OCI-LY3 (cell line): ENCODE data around the gene TMEM9B.

Source experiments
- H2AFZ ChIP-seq: fragments of 200-600, 300-600 bp; shearing (Covaris generic); 2 replicates; pipeline ENCODE4 v1.6.0; 2014; ENCODE audit warnings: antibody characterized with exemption, low read depth, low read length
- H3K27ac ChIP-seq: fragments of 200-600, 300-600 bp; sonication (generic); 2 replicates; pipeline ENCODE4 v1.5.1; 2014; ENCODE audit warnings: mild to moderate bottlenecking, low read length, moderate library complexity, mixed read lengths
- H3K27me3 ChIP-seq: fragments of 200-600, 300-600 bp; sonication (generic); 2 replicates; pipeline ENCODE4 v1.6.1; 2014; ENCODE audit warnings: low read depth, low read length, mixed read lengths
- H3K36me3 ChIP-seq: fragments of 200-600, 300-600 bp; sonication (generic); replicated peaks from 2 replicates; pipeline ENCODE3; 2014; ENCODE audit warnings: low read depth, low read length, mixed read lengths
- H3K4me1 ChIP-seq: fragments of 300-600, 200-600 bp; sonication (generic); 2 replicates; pipeline ENCODE4 v1.6.1; 2014; ENCODE audit warnings: low read length, mixed read lengths
- H3K4me2 ChIP-seq: fragments of 200-600, 300-600 bp; sonication (generic); 2 replicates; pipeline ENCODE4 v1.6.1; 2014; ENCODE audit warnings: low read length, mixed read lengths
- H3K4me3 ChIP-seq: fragments of 300-600, 200-600 bp; sonication (generic); 2 replicates; pipeline ENCODE4 v1.5.1; 2014; ENCODE audit warnings: antibody characterized with exemption, mild to moderate bottlenecking, low read length, moderate library complexity
- H3K79me2 ChIP-seq: fragments of 300-600, 200-600 bp; shearing (Covaris generic); 2 replicates; pipeline ENCODE4 v1.6.1; 2014; ENCODE audit warnings: mild to moderate bottlenecking, low read length, mixed read lengths
- H3K9ac ChIP-seq: fragments of 300-600, 200-600 bp; shearing (Covaris generic); 2 replicates; pipeline ENCODE4 v1.6.0; 2014; ENCODE audit warnings: mild to moderate bottlenecking, low read length, moderate library complexity
- H3K9me3 ChIP-seq: fragments of 200-600, 300-600 bp; shearing (Covaris generic); 2 replicates; pipeline ENCODE4 v1.6.1; 2014; ENCODE audit warnings: low read length, mixed read lengths; ENCODE audit not compliant: insufficient read depth
- H4K20me1 ChIP-seq: fragments of 200-600, 300-600 bp; sonication (generic); 2 replicates; pipeline ENCODE4 v1.6.1; 2016; ENCODE audit warnings: low read length, mixed read lengths; ENCODE audit not compliant: insufficient read depth
- EZH2phosphoT487 ChIP-seq: fragments of 200-600 bp; shearing (Covaris generic); IDR thresholded peaks from 2 replicates; pipeline ENCODE4 v1.6.1; 2018; ENCODE audit warnings: antibody characterized with exemption, mixed run types, low read depth
- TF ChIP-seq, protein P1 (sequence below): fragments of 200-600, 300-600 bp; sonication (generic); IDR thresholded peaks from 2 replicates; pipeline ENCODE4 v1.5.1; 2014; ENCODE audit warnings: antibody characterized with exemption, low read length, low read depth

The TMEM9B gene

GRCh38 chr11:8933931-8934330, 30.3 kb downstream of the TMEM9B start:
- Histone ChIP-seq H2AFZ (no peak overlapping the region), H3K27me3 (no peaks in the 10 kb centered on the region), H3K27ac (no peak overlapping the region), H3K4me2 (no peak overlapping the region), H3K4me1 (no peaks in the 10 kb centered on the region), H3K4me3 (no peak overlapping the region), H3K79me2 (no peaks in the 10 kb centered on the region), H3K9me3 (no peaks in the 10 kb centered on the region), H3K9ac (no peak overlapping the region), H3K36me3 (no peaks in the 10 kb centered on the region), H4K20me1 (no peaks in the 10 kb centered on the region)
- TF ChIP-seq EZH2phosphoT487: no peak
- TF ChIP-seq, protein P1, sequence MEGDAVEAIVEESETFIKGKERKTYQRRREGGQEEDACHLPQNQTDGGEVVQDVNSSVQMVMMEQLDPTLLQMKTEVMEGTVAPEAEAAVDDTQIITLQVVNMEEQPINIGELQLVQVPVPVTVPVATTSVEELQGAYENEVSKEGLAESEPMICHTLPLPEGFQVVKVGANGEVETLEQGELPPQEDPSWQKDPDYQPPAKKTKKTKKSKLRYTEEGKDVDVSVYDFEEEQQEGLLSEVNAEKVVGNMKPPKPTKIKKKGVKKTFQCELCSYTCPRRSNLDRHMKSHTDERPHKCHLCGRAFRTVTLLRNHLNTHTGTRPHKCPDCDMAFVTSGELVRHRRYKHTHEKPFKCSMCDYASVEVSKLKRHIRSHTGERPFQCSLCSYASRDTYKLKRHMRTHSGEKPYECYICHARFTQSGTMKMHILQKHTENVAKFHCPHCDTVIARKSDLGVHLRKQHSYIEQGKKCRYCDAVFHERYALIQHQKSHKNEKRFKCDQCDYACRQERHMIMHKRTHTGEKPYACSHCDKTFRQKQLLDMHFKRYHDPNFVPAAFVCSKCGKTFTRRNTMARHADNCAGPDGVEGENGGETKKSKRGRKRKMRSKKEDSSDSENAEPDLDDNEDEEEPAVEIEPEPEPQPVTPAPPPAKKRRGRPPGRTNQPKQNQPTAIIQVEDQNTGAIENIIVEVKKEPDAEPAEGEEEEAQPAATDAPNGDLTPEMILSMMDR: no peak

- H3K36me3 ChIP-seq: no peaks in the 10 kb centered on the region
- no peak within 1 kb of the TSS for H3K4me3 ChIP-seq
- H3K9me3 ChIP-seq: no peaks in the 10 kb centered on the region
- H3K79me2 ChIP-seq: no peaks in the 10 kb centered on the region
- no peak within 1 kb of the TSS for H2AFZ ChIP-seq
- TF ChIP-seq, protein P1: no peak
- TF ChIP-seq EZH2phosphoT487: no peak
- H3K9ac ChIP-seq: no peak within 1 kb of the TSS
- no peaks in the 10 kb centered on the region for H3K4me1 ChIP-seq
- H3K4me2 ChIP-seq: no peak within 1 kb of the TSS
- no peaks in the 10 kb centered on the region for H4K20me1 ChIP-seq
- H3K27me3 ChIP-seq: no peaks in the 10 kb centered on the region
- no peak within 1 kb of the TSS for H3K27ac ChIP-seq
Observed at GRCh38 chr11:8932564-8933180, 31.6 kb downstream of the TMEM9B start, which contains the start of gene C11orf16. TSS of gene C11orf16 (minus strand) at chr11:8932947. CDS start at chr11:8932308, 639 bp downstream.

DNA sequence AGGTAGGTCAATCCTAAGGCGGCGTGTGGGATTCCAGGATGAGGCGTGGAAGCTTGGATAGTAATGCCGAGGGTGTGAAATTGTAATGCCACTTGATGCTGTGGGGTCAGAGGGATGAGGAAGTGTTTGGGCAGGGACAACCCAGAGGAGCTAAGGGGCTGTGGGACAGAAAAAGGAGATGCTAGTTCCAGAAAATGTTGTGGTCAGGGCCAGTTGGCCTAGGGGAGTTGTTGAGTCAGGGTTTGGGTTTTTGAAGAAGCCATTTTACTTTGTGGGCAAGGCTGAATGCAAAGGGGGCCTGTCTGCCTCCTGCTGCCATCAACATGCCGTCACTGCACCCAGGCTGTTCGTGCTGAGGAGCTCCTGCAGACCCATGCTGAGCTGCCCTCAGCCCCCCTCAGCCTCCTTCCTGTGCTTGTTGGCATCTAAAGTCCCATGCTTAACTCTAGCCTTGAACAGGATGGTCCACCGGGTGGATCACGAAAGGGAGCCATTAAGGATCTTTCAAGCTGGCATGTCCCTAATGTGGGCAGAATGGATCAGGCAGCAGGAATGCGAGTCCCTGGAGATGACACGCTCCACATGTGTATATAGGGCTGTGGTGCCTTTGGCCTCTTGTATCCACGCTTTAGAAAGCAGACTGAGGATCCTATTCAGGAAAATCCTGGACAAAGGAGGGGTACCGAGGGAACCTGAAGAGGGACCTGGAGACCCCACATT, 33.6 kb downstream of the TMEM9B start:
- Histone ChIP-seq H3K4me1 (no peaks in the 10 kb centered on the region), H3K4me3 (no peak overlapping the region), H3K79me2 (no peaks in the 10 kb centered on the region), H3K27me3 (no peaks in the 10 kb centered on the region), H3K9ac (no peak overlapping the region), H3K9me3 (no peaks in the 10 kb centered on the region), H3K27ac (no peak overlapping the region), H3K36me3 (no peaks in the 10 kb centered on the region), H3K4me2 (no peak overlapping the region), H2AFZ (no peak overlapping the region), H4K20me1 (no peaks in the 10 kb centered on the region)
- TF ChIP-seq, protein P1: no peak
- no peak for TF ChIP-seq EZH2phosphoT487

DNA sequence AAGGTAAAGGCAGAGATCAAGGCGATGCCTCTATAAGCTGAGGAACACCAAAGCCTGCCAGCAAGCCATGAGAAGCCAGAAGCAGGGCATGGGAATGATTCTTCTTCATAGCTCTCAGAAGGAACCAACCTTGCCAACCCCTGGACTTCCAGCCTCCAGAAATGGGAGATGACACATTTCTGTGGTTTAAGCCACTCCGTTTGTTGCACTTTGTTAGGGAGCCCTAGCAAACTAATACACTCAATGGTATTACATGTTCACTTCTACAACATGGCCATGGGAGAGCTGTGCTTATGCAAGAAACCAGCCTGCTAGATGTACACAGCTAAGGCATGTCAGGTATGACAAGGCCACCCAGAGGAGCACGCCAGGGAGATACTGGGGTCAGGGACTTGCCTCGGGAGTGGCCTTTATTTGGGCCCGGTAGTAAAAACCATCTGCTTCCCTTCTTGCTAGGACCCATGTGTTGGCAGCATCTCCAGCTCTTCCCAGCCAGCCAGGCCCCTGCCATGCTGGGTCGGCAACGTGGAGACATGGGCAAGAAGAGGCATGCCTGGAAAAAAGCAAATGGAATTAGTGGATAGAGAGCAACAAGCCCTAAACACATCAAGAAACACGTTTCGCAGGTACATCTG, 35.1 kb downstream of the TMEM9B start:
- Histone ChIP-seq H3K9me3 (no peaks in the 10 kb centered on the region), H4K20me1 (no peaks in the 10 kb centered on the region), H3K4me1 (no peaks in the 10 kb centered on the region), H3K4me3 (no peak overlapping the region), H3K27me3 (no peaks in the 10 kb centered on the region), H3K36me3 (no peaks in the 10 kb centered on the region), H3K9ac (no peak overlapping the region), H2AFZ (no peak overlapping the region), H3K4me2 (no peak overlapping the region), H3K27ac (no peak overlapping the region), H3K79me2 (no peaks in the 10 kb centered on the region)
- TF ChIP-seq, protein P1: no peak
- no peak for TF ChIP-seq EZH2phosphoT487
